GM04503 (cell line): ENCODE measurements around the gene CLMN.

Experiments used
- DNase-seq: peaks from one replicate; pipeline ENCODE4 v3.0.0-alpha.2; 2012; ENCODE audit warnings: low read depth

Gene CLMN

DNA sequence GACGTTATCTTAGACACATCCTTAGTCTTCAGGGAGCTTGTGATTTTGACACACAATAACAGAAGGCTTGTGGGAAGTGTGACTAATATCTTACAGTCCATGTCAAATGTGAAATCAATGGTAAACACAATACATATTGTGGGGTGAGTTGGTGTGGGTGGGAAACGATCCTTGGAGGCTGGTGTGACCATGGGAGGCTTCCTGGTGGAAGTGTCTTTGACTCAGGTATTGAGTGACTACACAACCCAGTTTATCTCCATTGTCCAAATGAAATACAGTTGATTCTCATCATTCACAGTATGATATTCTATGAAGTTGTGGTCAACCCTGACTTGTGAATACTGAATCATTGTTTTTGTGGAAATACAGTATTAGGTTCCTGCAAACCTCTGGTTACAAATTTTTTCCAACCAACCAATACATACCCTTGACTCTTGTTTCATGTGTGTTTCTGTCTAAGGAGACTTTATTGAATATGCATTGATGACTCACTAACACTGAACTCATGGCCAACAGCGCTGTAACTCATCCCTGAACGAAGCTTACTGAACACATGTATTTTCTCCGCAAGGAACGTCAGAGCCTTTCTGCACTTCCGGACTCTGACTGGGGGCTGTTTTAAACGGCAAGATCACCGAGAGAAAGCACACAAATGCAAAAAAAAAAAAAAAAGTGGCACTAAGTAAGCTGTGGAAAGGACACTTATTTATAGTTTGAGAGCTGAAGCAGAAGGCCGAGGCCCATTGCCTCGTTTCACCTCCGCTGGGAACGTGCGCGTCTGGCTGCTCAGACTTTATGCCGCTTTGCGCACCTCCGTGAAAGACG is 59.0 kb downstream of the CLMN start:
- DNase-seq, result no peak

DNA sequence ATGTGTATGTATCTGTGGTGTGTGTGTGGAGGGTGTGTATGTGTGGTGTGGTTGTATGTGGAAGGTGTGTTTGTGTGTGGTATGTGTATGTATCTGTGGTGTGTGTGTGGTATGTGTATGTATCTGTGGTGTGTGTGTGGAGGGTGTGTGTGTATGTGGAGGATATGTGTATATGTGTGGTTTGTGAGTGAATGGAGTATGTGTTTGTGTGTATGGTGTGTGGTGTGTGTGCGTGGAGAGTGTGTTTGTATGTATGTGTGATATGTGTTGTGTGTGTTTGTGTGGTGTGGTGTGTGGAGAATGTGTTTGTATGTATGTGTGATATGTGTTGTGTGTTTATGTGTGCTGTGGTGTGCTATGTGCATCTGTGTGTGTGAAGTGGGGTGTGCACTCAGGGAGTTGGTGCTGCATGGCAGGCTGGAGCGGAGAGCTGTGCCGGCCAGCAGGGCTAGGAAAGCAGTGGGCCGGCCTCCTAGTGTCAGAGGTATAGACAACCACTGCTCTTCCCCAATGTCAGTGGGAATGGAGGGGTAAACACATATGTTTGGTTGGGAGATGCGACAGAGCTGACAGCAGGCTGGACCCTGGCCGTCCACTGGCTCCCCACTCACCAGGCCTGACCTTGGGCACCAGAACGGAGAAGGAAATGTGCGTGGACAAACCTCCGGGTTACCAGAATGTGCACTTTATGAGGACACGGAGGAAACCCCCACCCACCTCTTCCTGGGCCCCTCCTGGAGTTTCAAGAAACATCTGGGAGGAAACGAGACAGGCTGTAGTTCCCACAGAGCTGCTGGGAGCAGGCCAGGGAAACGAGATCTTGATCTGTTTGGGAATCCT is 60.7 kb downstream of the CLMN start:
- DNase-seq, result no peak

DNA sequence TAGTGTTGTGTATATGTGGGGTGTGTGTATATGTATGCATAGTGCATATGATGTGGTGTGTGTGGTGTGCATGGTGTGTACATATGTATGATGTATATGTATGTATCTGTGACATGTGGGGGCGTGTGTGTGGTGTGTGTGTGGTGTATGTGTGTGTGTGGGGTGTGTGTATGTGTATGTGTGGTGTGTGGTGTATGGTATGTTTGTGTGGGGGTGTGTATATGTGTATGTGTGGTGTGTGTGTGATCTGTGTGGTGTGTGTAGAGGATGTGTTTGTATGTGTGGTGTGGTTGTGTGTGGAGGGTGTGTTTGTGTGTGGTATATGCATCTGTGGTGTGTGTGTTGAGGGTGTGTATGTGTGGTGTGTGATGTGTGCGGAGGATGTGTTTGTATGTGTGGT is 61.6 kb downstream of the CLMN start:
- no peak for DNase-seq

DNA sequence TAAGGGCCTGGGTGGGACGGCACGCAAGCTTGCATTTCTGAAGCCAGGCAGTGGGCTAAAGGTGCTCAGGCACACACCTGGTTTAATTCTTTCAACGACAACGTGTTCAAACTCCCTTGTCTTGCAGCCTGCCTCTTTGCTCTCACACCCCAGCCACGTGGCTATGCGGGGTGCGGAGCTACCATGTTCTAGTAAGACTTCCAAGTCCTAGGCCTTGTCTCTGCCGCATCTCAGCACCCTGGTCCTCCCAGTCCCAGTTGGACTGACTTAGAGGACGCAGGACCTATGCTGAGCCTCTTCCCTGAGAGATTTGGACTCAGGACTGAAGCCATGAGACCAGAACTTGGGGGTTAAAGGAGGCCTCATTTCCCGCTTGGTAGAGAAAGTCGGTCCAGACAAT is 62.2 kb downstream of the CLMN start:
- DNase-seq, result no peak

DNA sequence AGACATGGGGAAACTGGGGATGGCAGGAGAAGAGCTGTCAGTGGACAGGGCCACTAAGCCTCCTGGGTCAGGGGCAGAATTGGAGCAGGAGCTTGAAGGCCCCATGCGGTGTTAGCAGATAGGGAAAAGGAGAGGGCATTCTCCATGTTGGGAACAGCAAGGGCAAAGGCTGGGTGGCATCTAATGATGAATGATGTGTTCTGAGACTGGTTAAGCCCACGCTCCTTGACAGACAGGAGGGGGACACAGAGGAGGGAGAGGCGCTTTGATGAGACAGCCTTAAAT is 63.0 kb downstream of the CLMN start:
- DNase-seq, result no peak

DNA sequence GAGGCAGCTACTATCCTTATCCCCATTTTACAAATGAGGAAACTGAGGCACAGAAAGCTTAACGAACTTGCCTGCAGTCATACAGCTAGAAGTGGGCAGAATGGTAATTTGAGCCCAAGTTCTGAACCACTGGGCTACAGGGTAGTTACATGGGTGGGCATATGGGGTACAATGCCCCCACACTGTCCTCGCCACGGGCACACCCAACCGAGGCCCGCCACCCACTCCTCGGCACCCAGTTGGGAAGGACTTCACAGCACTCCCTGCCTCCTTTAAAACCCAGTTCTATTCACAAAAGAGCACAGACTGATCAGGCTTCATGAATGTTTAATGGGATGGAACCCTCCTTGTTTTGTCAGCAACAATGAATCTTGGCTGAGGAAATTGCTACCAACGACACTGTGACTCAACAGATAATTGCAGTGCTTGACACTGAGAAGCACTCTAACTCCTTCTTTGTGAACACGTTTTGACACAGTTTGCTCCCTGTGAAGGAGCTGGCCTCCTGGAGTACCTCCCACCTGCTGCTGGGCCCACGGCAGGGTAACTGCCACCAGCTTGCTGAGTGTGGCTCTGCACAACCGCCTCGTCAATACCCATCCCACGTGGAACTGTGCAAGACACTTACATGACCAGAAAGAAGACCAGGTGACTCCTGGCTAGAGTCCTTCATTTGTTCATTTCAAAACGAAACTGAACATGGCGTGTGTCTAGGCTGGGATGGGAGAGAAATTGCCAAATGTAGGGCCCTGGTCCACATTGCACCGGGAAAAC is 63.5 kb downstream of the CLMN start:
- no peak for DNase-seq

DNA sequence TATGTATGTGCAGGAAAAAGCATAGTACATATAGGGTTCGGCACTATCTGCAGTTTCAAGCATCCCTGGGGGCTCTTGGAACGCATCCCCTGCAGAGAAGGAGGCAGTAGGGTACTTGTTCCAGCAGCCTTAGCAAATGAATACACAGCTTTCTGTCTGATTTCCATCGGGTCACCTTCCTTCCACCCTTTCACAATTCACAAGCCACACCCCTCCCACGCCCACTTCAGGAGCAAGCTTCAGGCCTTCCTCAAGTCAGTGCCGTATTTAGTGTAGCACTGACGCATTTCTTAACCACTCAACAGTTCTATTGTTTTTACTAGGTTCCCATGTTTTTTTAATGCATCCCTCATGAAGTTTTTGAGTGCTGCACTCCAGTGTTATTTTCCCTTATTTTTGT is 64.2 kb downstream of the CLMN start:
- no peak for DNase-seq

DNA sequence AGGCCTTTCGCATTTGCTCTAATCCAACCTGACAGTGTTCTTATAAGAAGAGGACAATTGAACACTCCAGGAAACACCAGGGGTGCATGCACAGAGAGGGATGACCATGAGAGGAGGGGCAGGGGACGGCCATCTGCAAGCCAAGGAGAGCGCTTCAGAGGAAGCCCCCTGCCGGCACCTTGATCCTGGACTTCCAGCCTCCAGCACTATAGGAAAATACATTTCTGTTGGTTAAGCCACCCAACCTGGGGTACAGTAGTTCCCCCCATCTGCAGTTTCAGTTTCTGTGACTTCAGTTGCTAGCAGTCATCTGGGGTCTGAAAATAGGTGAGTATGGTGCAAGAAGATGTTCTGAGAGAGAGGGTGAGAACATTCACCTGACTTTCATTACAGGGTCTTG is 64.7 kb downstream of the CLMN start:
- DNase-seq, result no peak

DNA sequence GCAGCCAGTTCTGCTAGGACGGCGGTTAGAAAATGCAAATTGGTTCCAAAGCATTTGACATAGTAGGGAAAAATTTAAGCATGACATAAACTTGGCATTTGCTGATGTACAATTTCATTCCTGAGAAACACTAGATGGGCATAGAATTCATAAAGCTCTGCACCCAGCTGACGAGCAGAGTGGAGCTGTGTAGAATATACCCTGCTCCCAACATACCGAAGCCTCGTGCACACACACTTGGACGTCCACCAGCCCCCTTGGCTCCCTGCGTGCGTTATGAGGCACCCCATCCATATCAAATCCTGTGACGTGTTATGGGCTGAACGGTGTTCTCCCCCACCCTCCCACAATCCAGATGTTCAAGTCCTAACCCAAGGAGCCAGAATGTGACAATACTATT is 65.4 kb downstream of the CLMN start:
- no peak for DNase-seq

DNA sequence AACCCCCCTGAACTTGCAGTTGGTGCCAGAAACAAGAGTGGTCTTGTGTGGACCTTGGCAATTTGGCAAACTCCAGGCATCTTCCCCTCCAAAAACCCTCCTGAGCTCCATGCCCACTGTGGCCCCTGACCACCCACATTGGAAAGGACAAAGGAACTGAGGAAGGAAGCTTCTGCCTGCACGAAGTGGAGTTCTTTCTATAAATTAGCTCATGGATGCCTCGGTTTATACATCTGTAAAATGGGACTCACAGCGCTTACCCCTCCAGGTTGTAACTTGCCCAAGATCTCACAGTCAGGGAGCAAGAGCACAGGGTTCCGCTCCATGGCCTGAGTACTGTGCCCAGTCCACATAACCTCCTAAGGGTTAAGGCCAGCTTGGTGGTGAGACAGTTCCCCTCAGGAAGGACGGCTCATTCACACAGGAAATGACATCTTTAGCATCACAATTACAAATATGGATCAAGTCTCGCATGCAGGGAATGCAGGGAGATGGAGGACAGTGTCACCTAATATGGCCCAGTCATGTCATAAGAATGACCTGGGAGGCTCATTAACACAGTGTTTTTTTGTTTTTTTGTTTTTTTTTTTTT is 66.6 kb downstream of the CLMN start:
- DNase-seq, result no peak

DNA sequence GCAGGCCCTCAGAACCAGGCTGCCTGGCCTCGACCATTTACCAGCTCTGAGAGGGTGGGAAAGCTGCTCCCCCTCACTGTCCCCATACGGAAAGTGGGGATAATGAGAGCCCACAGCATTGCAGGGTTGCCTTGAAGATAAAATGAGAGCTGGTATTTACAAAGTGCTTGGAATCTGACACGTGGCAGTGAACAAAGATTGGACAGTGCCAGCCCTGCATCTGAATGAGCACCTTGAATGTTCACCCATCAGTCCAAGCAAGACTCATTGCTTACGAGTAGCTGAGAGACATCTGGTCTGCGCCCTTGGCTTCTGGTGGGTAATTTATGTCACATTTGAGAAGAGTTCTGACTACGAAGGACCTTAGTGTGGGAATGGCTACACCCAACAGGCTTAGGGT is 67.5 kb downstream of the CLMN start:
- no peak for DNase-seq

DNA sequence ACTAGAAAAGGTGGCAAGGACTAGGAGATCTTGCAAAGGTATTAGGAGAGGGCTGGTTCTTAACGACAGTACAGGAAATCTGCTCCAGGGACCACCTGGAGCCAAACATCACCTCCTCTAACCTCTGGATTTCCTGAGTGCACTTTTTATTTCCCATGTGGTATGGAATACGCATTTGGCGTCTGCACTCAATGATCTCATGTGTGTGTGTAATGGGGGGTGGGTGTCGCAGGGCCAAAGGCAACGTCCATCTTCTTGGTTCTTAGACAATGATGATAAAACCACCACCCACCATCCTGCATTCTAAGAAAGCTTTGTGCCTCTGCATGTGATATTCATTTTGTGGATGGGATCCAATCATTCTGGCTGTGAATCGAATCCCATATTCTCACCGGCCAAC is 68.8 kb downstream of the CLMN start:
- no peak for DNase-seq

DNA sequence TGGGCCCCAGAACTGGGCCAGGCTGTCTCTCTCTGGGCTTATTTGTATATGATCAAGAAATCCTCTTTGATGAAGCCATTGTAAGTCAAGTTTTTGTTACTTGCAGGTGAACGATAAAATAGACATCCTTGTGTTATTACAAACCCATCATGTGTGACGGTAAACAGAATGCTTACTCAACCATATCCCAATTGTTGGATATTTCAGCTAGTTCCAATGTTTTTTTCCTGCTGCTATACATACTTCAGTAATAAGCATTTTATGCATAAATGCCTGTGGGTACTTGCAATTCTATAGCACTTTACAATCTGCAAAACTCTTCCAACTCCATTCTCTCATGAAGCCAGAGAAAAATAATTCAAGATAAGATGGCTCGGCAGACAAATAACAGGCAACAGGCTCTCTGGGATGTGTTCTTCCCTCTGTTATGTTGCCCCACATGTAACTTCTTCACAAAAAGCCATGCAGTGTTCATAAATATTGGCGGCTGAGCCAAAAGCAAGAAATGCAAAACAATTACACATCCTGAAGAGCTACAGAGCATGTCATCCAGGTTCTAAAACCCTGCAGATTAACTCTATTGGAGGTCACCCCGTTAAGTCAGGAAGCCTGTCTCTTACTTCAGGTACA is 69.5 kb downstream of the CLMN start:
- no peak for DNase-seq

DNA sequence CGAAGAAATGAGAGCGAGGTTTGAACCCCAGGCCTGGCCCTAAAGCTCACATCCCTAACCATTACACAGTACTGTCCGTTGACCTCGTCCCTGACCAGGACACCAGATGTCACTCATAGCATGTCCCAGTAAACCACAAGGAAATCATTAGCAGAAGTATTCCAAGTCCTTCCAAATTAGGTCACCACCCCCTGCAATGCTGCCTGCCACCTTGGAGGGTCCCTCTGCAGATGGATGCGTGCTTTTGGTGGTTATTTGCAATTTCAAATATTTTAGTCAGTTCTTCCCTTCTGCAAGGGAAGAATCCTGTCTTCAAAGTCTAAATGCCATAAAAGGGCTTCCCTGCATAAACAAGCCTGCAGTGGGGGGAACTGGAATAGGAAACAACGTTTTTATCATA is 71.3 kb downstream of the CLMN start:
- DNase-seq, result no peak

DNA sequence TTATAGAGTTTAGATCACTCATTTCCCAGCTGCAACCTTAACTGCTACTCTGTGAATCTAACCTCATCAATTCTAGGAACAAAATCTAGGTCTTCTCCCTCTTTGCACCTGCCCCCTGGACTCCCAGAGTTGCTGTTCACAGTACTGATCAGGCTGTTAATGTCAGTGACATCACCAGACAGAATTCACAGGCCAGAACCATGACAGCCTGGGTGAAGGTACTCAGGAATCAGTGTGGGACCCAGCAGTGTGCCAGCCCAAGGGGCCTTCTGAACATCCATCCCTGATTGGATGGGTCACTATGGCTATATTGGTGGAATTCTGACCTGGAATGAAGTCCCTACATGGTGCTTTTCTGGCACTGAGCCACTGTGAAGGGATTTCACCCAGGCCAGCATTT is 72.8 kb downstream of the CLMN start:
- DNase-seq, result no peak

DNA sequence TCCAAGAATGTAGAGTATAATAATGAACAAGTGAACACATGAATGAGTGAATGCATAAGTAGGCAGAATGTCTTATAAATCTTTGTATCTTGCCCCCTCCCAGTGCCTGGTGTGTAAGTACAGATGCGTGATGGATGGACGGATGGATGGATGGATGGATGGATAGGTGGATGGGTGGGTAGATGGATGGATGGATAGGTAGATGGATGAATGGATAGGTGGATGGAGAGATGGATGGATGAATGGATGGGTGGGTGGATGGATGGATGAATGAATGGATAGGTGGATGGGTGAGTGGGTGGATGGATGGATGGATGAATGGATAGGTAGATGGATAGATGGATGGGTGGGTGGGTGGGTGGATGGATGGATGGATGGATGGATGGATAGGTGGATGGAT is 74.4 kb downstream of the CLMN start:
- no peak for DNase-seq

DNA sequence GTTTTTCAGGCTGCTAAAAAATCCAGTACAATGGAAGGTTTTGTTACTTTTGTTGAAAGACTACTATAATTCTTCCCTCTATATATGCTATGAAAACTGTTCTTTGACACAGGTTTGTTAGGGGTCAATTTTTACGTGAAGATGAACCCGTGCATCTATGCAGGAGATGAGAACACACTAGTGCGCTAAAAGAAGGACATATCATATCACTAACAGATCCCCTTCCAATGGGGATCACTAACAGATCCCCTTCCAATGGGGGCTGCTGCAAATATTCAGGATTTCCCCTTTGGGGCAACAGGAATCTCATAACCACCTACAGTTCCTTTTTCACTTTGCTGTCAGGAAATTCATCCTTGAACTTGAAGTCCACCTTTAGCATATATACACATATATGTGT is 75.1 kb downstream of the CLMN start:
- no peak for DNase-seq

DNA sequence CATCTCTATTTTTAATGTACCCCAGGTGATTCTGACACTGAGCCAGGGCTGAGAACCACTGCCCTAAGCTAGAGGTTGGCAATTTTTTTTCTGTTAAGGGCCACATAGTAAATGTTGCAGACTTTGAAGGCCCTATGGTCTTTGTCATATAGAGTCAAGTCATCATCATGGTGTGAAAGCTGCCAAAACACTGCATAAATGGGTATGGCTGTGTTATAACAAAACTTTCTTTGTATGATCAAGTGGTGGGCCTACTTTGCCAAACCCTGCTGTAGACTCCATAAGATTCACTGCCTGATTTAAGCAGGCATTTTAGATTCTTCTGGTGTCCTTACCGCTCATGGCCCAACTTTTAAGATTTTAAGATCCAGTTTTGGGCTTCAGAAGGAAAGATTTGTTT is 76.8 kb downstream of the CLMN start:
- no peak for DNase-seq

DNA sequence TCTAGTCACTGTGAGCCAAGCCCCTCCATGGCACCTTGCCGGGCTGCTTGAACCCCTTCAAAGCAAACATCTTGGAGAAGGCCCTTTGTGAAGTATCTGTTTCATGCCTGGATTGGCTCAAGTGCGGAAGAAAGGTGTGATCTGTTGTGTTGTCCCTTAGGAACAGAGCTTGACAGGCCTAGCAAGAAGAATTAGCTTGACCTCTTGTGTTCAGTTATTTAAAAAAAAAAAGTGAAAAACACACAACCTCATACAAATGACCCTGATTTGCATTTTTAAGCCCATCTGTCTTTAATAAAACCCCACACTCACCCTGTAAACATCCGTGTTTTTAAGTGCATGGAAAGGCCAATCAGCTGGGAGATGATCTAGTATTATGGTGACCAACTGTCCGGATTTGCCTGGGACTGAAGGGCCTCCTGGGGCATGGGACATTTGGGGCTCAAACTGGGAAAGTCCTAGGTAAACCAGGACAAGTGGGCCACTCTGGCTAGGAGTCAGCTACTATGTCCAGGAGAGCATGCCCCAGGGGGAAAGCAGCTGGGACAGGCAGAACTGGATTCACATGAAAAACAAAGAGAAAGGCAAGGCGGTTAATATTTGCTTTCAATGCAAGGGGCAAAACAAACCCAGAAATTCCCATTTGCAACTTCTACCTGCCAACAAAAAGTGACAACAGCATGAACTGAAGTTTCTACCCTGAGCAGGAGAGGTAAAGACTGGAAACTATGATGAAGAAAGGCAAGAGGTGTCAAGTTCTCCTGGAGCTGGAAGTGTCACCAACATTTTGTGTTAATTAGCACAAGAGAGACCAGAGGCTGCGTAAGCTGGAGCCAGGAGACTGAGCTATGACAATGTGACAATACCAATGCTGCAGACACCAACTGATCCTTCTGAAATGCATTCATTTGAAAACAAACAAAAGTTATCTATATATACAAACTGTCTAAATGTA is 78.6 kb downstream of the CLMN start:
- DNase-seq, result no peak

DNA sequence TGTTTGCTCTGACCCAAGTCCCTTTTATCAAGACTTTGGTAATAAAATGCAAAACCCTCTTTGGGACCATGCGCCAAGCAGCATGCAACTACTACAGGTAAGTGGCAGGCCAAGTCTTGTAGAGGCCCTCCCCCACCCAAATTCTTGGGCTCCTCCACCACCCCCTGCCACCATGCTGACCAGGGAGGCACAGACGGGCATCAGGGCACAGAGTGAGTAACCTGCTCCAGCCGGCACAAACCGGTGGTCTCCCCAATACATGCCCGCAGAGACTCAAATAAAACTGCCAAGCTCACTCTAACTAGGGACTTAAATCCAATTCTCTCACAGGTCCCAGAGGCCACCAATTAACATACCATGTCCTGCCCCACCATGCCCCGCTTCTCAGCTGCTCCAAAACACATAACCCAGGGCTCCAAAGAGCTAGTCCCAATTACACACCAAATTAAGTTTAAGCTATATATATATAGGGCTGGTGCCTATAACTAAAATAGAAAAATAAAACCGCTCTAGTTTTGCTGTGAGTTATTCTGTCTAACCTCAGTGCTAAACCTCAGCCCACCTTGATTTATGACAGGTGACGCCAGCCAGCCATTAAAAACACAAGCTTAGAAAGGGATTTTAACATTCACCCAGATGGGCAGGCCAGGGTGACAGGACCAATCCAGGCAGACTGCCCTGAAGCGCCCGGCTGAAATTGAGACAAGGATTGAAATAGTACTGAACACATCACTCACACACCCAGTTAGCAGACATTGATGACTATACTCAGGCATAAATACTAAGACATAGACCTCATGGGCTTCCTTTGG is 81.0 kb downstream of the CLMN start:
- DNase-seq, result no peak
